Measurements from ENCODE around the gene SCML1.
"Not testable (repeated sequence)": the region's sequence is repeated elsewhere in the genome, so short reads cannot be mapped to it uniquely, and the experiment has no call there.

The SCML1 gene

GRCh38 chrX:17774053-17774452 lies 36.8 kb downstream of the SCML1 start:
- Histone ChIP-seq H3K27me3 (ENCODE audit: low read depth, low read length) (peaks cover 3% of the 10 kb centered on the region; the same call in 1 of the 2 replicates), H2AFZ (ENCODE audit: low read depth, low read length) (no peak overlapping the region), H3K4me2 (ENCODE audit: low read length) (no peak overlapping the region), H3K36me3 (replicated peaks; ENCODE audit: low read depth, low read length) (no peaks in the 10 kb centered on the region), H3K27ac (ENCODE audit: low read length) (no peak overlapping the region), H3K9ac (ENCODE audit: low read length) (no peak overlapping the region), H4K20me1 (ENCODE audit: insufficient read depth, low read length) (no peaks in the 10 kb centered on the region), H3K9me3 (ENCODE audit: insufficient read depth, low read length) (no peaks in the 10 kb centered on the region), H3K4me3 (ENCODE audit: low read length) (no peak overlapping the region), H3K79me2 (ENCODE audit: low read length) (no peaks in the 10 kb centered on the region), H3K4me1 (ENCODE audit: low read length) (no peaks in the 10 kb centered on the region)
- TF ChIP-seq CTCF (IDR thresholded peaks at IDR 0.05; ENCODE audit: low read depth, low read length): no peak

GRCh38 chrX:17778997-17779396 lies 41.7 kb downstream of the SCML1 start:
- Histone ChIP-seq H3K4me1 (ENCODE audit: low read length) (no peaks in the 10 kb centered on the region), H4K20me1 (ENCODE audit: insufficient read depth, low read length) (no peaks in the 10 kb centered on the region), H2AFZ (ENCODE audit: low read depth, low read length) (no peak overlapping the region), H3K9ac (ENCODE audit: low read length) (no peak overlapping the region), H3K27me3 (ENCODE audit: low read depth, low read length) (no peaks in the 10 kb centered on the region), H3K36me3 (replicated peaks; ENCODE audit: low read depth, low read length) (no peaks in the 10 kb centered on the region), H3K4me2 (ENCODE audit: low read length) (no peak overlapping the region), H3K27ac (ENCODE audit: low read length) (no peak overlapping the region), H3K79me2 (ENCODE audit: low read length) (no peaks in the 10 kb centered on the region), H3K9me3 (ENCODE audit: insufficient read depth, low read length) (no peaks in the 10 kb centered on the region), H3K4me3 (ENCODE audit: low read length) (no peak overlapping the region)
- no peak for TF ChIP-seq EZH2phosphoT487 (IDR thresholded peaks at IDR 0.05; ENCODE audit: low read depth)
- no peak for TF ChIP-seq CTCF (IDR thresholded peaks at IDR 0.05; ENCODE audit: low read depth, low read length)

DNA sequence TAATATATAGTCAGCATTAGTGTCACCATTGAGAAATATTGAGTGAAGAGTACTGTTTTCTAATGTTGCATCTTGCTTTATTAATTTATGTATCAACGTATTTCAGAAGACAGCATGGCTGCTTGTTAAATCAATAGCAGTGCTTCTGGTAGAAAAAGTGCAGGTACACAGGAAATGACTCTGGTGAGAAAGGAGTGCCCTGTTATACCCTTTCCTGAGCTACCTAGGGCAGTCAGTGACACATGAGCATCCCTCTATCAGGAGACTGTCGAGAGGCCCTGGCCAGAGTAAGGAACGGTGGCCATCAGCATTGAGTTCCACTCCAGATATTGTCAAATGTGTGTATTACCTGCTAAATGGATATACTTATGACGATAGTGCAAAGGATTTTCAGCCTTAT lies 42.1 kb downstream of the SCML1 start:
- Histone ChIP-seq H3K36me3 (replicated peaks; ENCODE audit: low read depth, low read length) (no peaks in the 10 kb centered on the region), H3K9ac (ENCODE audit: low read length) (no peak overlapping the region), H4K20me1 (ENCODE audit: insufficient read depth, low read length) (no peaks in the 10 kb centered on the region), H2AFZ (ENCODE audit: low read depth, low read length) (no peak overlapping the region), H3K9me3 (ENCODE audit: insufficient read depth, low read length) (no peaks in the 10 kb centered on the region), H3K4me1 (ENCODE audit: low read length) (no peaks in the 10 kb centered on the region), H3K27ac (ENCODE audit: low read length) (no peak overlapping the region), H3K4me3 (ENCODE audit: low read length) (no peak overlapping the region), H3K79me2 (ENCODE audit: low read length) (no peaks in the 10 kb centered on the region), H3K27me3 (ENCODE audit: low read depth, low read length) (no peaks in the 10 kb centered on the region), H3K4me2 (ENCODE audit: low read length) (no peak overlapping the region)
- TF ChIP-seq EZH2phosphoT487 (IDR thresholded peaks at IDR 0.05; ENCODE audit: low read depth): no peak
- TF ChIP-seq CTCF (IDR thresholded peaks at IDR 0.05; ENCODE audit: low read depth, low read length): no peak

DNA sequence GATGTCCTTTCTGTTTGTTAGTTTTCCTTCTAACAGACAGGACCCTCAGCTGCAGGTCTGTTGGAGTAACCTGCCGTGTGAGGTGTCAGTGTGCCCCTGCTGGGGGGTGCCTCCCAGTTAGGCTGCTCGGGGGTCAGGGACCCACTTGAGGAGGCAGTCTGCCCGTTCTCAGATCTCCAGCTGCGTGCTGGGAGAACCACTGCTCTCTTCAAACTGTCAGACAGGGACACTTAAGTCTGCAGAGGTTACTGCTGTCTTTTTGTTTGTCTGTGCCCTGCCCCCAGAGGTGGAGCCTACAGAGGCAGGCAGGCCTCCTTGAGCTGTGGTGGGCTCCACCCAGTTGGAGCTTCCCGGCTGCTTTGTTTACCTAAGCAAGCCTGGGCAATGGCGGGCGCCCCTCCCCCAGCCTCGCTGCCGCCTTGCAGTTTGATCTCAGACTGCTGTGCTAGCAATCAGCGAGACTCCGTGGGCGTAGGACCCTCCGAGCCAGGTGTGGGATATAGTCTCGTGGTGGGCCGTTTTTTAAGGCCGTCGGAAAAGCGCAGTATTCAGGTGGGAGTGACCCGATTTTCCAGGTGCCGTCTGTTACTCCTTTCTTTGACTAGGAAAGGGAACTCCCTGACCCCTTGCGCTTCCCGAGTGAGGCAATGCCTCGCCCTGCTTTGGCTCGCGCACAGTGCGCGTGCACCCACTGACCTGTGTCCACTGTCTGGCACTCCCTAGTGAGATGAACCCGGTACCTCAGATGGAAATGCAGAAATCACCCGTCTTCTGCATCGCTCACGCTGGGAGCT lies 49.5 kb downstream of the SCML1 start:
- not testable (repeated sequence) for H3K4me2 ChIP-seq (ENCODE audit: low read length); H3K9ac ChIP-seq (ENCODE audit: low read length); H2AFZ ChIP-seq (ENCODE audit: low read depth, low read length); H3K79me2 ChIP-seq (ENCODE audit: low read length); H3K27ac ChIP-seq (ENCODE audit: low read length); H3K4me1 ChIP-seq (ENCODE audit: low read length); H3K36me3 ChIP-seq (replicated peaks; ENCODE audit: low read depth, low read length); H3K4me3 ChIP-seq (ENCODE audit: low read length); H3K9me3 ChIP-seq (ENCODE audit: insufficient read depth, low read length); H3K27me3 ChIP-seq (ENCODE audit: low read depth, low read length); H4K20me1 ChIP-seq (ENCODE audit: insufficient read depth, low read length)
